HepG2 (cell line): ENCODE data around the gene CEBPB. TPM values are rescaled to one million over a fixed set of nuclear protein-coding genes. Genes with fewer than 3 reads are reported as not detected.

ENCODE experiments used
- ARID2 ChIP-seq: sonication (generic); formaldehyde crosslinking; IDR thresholded peaks from 2 replicates; pipeline ENCODE4 v1.8.1; 2022; ENCODE audit warnings: mild to moderate bottlenecking, missing genetic modification reagents, borderline replicate concordance
- ARNTL ChIP-seq: sonication (generic); formaldehyde crosslinking; IDR thresholded peaks from 2 replicates; pipeline ENCODE4 v1.4.0; 2020; ENCODE audit warnings: mild to moderate bottlenecking, missing genetic modification reagents
- CEBPB ChIP-seq: IDR thresholded peaks from 2 replicates; pipeline ENCODE4 v1.6.1; 2011; ENCODE audit warnings: low read depth, low read length, improper control_type of control experiment, borderline replicate concordance
- CREM ChIP-seq, 2 experiments: sonication (generic) in 1 of 2; formaldehyde crosslinking in 1 of 2; IDR thresholded peaks; 2 replicates each; pipeline versions ENCODE4 v1.4.0 to v1.6.1; 2016 to 2020; ENCODE audit warnings: antibody characterized with exemption in 1 of 2, mild to moderate bottlenecking in 1 of 2, missing genetic modification reagents in 1 of 2
- DMAP1 ChIP-seq: IDR thresholded peaks from 2 replicates; pipeline ENCODE4 v1.6.1; 2016
- HNF4G ChIP-seq, 2 experiments: sonication (generic) in 1 of 2; formaldehyde crosslinking in 1 of 2; IDR thresholded peaks; 2 replicates each; pipeline versions ENCODE4 v1.4.0 to v1.6.1; 2011 to 2020; ENCODE audit warnings: borderline replicate concordance in 2 of 2, low read depth in 2 of 2, mild to moderate bottlenecking in 2 of 2, low read length in 1 of 2, missing genetic modification reagents in 1 of 2, moderate library complexity in 1 of 2
- NFE2 ChIP-seq: sonication (generic); formaldehyde crosslinking; IDR thresholded peaks from 2 replicates; pipeline ENCODE4 v1.4.0; 2020; ENCODE audit warnings: missing genetic modification reagents
- PRPF4 ChIP-seq: fragments of 200-400 bp; formaldehyde crosslinking; IDR thresholded peaks from 2 replicates; pipeline ENCODE4 v1.6.1; 2016; ENCODE audit warnings: low read length, low read depth; ENCODE audit not compliant: poor library complexity, severe bottlenecking
- RARA ChIP-seq: IDR thresholded peaks from 2 replicates; pipeline ENCODE4 v1.6.1; 2016; ENCODE audit warnings: missing genetic modification reagents, missing compliant biosample characterization
- RNF2 ChIP-seq: fragments of 450-650 bp; conservative IDR thresholded peaks from 2 replicates; pipeline ENCODE4 v1.6.1; 2016; ENCODE audit warnings: low read depth
- TAF15 ChIP-seq: fragments of 200-400 bp; formaldehyde crosslinking; IDR thresholded peaks from one replicate; pipeline ENCODE4 v1.6.1; 2018; ENCODE audit warnings: mild to moderate bottlenecking, low read depth, low read length; ENCODE audit not compliant: poor library complexity, severe bottlenecking
- ZNF12 ChIP-seq: sonication (generic); formaldehyde crosslinking; IDR thresholded peaks from 2 replicates; pipeline ENCODE4 v1.5.0; 2020; ENCODE audit warnings: missing genetic modification reagents
- ZNF549 ChIP-seq: sonication (generic); formaldehyde crosslinking; IDR thresholded peaks from 2 replicates; pipeline ENCODE4 v1.5.0; 2020; ENCODE audit warnings: missing genetic modification reagents
- ZNF556 ChIP-seq: sonication (generic); formaldehyde crosslinking; IDR thresholded peaks from 2 replicates; pipeline ENCODE4 v1.4.0; 2020; ENCODE audit warnings: mild to moderate bottlenecking, missing genetic modification reagents, borderline replicate concordance
- ZNF557 ChIP-seq: sonication (generic); formaldehyde crosslinking; IDR thresholded peaks from 2 replicates; pipeline ENCODE4 v1.4.0; 2020; ENCODE audit warnings: missing genetic modification reagents
- ZNF644 ChIP-seq: IDR thresholded peaks from 2 replicates; pipeline ENCODE4 v1.6.1; 2016; ENCODE audit warnings: low read depth
- ZNF761 ChIP-seq: sonication (generic); formaldehyde crosslinking; conservative IDR thresholded peaks from 2 replicates; pipeline ENCODE4 v1.4.0; 2020; ENCODE audit warnings: mild to moderate bottlenecking, missing genetic modification reagents
- ZNF772 ChIP-seq: sonication (generic); formaldehyde crosslinking; IDR thresholded peaks from 2 replicates; pipeline ENCODE4 v1.5.0; 2020; ENCODE audit warnings: mild to moderate bottlenecking, missing genetic modification reagents
- polyA plus RNA-seq, 8 experiments: library from polyadenylated mRNA; depleted of rRNA in 3 of 8; stranded (reverse) in 7 of 8; unstranded in 1 of 8; fragments of >200 nt; fragmentation: Illumina TruSeq in 4 of 8; extraction: Trizol in 4 of 8; gene quantifications; 2 replicates each; pipeline versions ENCODE4 v1.2.1 to v1.2.3, GENCODE V29; 2011 to 2016; ENCODE audit warnings: low read depth in 4 of 8, missing spikeins in 1 of 8, mixed read lengths in 1 of 8; ENCODE audit not compliant: insufficient read depth in 1 of 8
- total RNA-seq, 5 experiments: library from RNA; depleted of rRNA; stranded (reverse); fragments of >200 nt; fragmentation: Illumina TruSeq; extraction: Trizol; gene quantifications; 2 replicates each; pipeline ENCODE4 v1.2.3, GENCODE V29; 2016; ENCODE audit warnings: low read depth in 1 of 5
- TF ChIP-seq, protein P1 (sequence below): conservative IDR thresholded peaks from 2 replicates; pipeline ENCODE4 v1.6.1; 2018; ENCODE audit warnings: missing genetic modification reagents
- TF ChIP-seq, protein P2 (sequence below): sonication (generic); formaldehyde crosslinking; IDR thresholded peaks from 2 replicates; pipeline ENCODE4 v1.4.0; 2020; ENCODE audit warnings: low read depth, mild to moderate bottlenecking, missing genetic modification reagents
- TF ChIP-seq, protein P3 (sequence below): sonication (generic); formaldehyde crosslinking; IDR thresholded peaks from 2 replicates; pipeline ENCODE4 v1.4.0; 2020; ENCODE audit warnings: mild to moderate bottlenecking, missing genetic modification reagents
- TF ChIP-seq, protein P4 (sequence below): sonication (generic); formaldehyde crosslinking; IDR thresholded peaks from 2 replicates; pipeline ENCODE4 v1.5.0; 2020; ENCODE audit warnings: missing genetic modification reagents
- TF ChIP-seq, protein P5 (sequence below): sonication (generic); formaldehyde crosslinking; conservative IDR thresholded peaks from 2 replicates; pipeline ENCODE4 v1.4.0; 2020; ENCODE audit warnings: missing genetic modification reagents
- TF ChIP-seq, protein P6 (sequence below): IDR thresholded peaks from 2 replicates; pipeline ENCODE4 v1.6.1; 2016; ENCODE audit warnings: low read depth, borderline replicate concordance

Gene CEBPB
- total and polyA plus RNA-seq, 2 of the 13 experiments (the other 11 are each of a cell fraction or from before 2014, with no cell fraction given), result 18.5 to 28.2 TPM

DNA sequence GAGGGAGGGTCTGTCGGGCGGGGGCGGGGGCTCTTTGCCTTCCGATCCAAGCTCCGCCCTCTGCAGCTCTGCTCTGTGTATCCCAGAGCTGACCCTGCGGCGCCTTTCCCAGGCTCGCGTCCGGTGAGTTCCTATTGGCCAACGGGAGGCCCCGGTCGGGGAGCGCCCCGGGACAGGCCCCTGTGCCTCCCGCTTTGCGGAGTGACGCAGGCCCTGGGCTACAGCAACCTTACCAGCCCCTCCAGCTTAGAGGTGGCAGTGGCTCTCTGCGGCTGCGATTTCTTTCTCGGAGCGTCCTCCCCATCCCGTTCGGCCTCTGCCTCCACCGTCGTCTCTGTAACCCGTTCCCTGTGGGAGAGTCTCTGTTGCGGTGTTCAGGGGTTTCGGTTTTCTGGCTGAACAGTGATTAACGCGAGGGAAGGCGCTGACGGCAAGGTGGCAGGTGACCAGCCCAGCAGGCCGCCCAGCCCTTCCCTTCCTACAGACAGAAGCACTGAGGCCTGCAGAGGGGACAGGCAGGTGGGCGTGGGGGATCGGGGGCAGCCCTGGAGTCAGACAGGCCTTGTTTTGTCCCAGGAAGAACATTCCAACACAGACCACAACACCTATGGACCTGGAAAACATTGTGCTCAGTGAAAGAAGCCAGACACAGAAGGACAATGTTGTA, 18.1 kb upstream of the CEBPB start (continued):
- TF ChIP-seq ZNF761 (peak; percentile 97), ZNF772 (CRISPR knock-in tag) (peak; percentile 95), ZNF557 (peak; percentile 96), ZNF644 (no peak), CREM (IDR thresholded peaks at IDR 0.05) (peak; percentile 80), CREM (CRISPR knock-in tag; IDR thresholded peaks at IDR 0.05) (no peak), ARNTL (0 out of 2 replicates have a peak, but pooled peaks have one; percentile 39), HNF4G (IDR thresholded peaks at IDR 0.05; ENCODE audit: borderline replicate concordance, low read depth, low read length) (0 out of 2 replicates have a peak, but pooled peaks have one; percentile 2), HNF4G (CRISPR knock-in tag; IDR thresholded peaks at IDR 0.05; ENCODE audit: borderline replicate concordance, low read depth) (peak; percentile 59; the same call in 1 of the 2 replicates), NFE2 (CRISPR knock-in tag) (no peak), TAF15 (no peak), PRPF4 (no peak), ZNF12 (CRISPR knock-in tag) (peak; percentile 27; the same call in 1 of the 2 replicates), RNF2 (peak; percentile 53; the same call in 1 of the 2 replicates), ARID2 (CRISPR knock-in tag) (peak; percentile 83), CEBPB (peak; percentile 47; the same call in 1 of the 2 replicates), ZNF549 (CRISPR knock-in tag) (no peak), DMAP1 (peak; percentile 91), ZNF556 (peak; percentile 93), RARA (peak; percentile 71)
- TF ChIP-seq, protein P1, sequence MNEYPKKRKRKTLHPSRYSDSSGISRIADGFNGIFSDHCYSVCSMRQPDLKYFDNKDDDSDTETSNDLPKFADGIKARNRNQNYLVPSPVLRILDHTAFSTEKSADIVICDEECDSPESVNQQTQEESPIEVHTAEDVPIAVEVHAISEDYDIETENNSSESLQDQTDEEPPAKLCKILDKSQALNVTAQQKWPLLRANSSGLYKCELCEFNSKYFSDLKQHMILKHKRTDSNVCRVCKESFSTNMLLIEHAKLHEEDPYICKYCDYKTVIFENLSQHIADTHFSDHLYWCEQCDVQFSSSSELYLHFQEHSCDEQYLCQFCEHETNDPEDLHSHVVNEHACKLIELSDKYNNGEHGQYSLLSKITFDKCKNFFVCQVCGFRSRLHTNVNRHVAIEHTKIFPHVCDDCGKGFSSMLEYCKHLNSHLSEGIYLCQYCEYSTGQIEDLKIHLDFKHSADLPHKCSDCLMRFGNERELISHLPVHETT (CRISPR knock-in tag), result peak; percentile 68
- TF ChIP-seq, protein P2, sequence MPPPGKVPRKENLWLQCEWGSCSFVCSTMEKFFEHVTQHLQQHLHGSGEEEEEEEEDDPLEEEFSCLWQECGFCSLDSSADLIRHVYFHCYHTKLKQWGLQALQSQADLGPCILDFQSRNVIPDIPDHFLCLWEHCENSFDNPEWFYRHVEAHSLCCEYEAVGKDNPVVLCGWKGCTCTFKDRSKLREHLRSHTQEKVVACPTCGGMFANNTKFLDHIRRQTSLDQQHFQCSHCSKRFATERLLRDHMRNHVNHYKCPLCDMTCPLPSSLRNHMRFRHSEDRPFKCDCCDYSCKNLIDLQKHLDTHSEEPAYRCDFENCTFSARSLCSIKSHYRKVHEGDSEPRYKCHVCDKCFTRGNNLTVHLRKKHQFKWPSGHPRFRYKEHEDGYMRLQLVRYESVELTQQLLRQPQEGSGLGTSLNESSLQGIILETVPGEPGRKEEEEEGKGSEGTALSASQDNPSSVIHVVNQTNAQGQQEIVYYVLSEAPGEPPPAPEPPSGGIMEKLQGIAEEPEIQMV (CRISPR knock-in tag), result peak; percentile 25; the same call in 1 of the 2 replicates
- TF ChIP-seq, protein P3, sequence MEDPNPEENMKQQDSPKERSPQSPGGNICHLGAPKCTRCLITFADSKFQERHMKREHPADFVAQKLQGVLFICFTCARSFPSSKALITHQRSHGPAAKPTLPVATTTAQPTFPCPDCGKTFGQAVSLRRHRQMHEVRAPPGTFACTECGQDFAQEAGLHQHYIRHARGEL (CRISPR knock-in tag), result peak; percentile 86; the same call in 1 of the 2 replicates
- TF ChIP-seq, protein P4, sequence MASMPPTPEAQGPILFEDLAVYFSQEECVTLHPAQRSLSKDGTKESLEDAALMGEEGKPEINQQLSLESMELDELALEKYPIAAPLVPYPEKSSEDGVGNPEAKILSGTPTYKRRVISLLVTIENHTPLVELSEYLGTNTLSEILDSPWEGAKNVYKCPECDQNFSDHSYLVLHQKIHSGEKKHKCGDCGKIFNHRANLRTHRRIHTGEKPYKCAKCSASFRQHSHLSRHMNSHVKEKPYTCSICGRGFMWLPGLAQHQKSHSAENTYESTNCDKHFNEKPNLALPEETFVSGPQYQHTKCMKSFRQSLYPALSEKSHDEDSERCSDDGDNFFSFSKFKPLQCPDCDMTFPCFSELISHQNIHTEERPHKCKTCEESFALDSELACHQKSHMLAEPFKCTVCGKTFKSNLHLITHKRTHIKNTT (CRISPR knock-in tag), result no peak
- TF ChIP-seq, protein P5, sequence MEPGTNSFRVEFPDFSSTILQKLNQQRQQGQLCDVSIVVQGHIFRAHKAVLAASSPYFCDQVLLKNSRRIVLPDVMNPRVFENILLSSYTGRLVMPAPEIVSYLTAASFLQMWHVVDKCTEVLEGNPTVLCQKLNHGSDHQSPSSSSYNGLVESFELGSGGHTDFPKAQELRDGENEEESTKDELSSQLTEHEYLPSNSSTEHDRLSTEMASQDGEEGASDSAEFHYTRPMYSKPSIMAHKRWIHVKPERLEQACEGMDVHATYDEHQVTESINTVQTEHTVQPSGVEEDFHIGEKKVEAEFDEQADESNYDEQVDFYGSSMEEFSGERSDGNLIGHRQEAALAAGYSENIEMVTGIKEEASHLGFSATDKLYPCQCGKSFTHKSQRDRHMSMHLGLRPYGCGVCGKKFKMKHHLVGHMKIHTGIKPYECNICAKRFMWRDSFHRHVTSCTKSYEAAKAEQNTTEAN (CRISPR knock-in tag), result peak; percentile 91
- TF ChIP-seq, protein P6, sequence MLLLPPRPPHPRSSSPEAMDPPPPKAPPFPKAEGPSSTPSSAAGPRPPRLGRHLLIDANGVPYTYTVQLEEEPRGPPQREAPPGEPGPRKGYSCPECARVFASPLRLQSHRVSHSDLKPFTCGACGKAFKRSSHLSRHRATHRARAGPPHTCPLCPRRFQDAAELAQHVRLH (CRISPR knock-in tag), result peak; percentile 77
